ENCODE measurements around the gene HNRNPM. TPM values are rescaled to one million over a fixed set of nuclear protein-coding genes. Genes with fewer than 3 reads are reported as not detected.

HNRNPM gene
- total RNA-seq, 2 experiments from 2014 or later, result 269 to 272 TPM

- Histone ChIP-seq H3K9me3 (ENCODE audit: control insufficient read depth in 1 of 2, insufficient read depth in 1 of 2, low read length in 2 of 2) (no peaks in the 10 kb centered on the region), H3K4me3 (ENCODE audit: low read length) (no peak overlapping the region), H3K27ac (ENCODE audit: low read depth in 1 of 2, low read length in 2 of 2) (no peak overlapping the region), H3K4me1 (ENCODE audit: insufficient read depth, low read length) (peaks cover 40% of the 10 kb centered on the region), H3K27me3 (ENCODE audit: control insufficient read depth in 1 of 2, insufficient read depth in 2 of 2, low read length in 2 of 2) (no peaks in the 10 kb centered on the region), H3K36me3 (ENCODE audit: insufficient read depth, low read length) (no peaks in the 10 kb centered on the region)
- H3K27ac Mint-ChIP-seq, result no peak overlapping the region
- intact Hi-C loops (cut with DNase I, micrococcal nuclease), result no loop called here
- H3K4me1 Mint-ChIP-seq (ENCODE audit: low read depth), result peaks cover 31% of the 10 kb centered on the region
- peaks cover 12% of the 10 kb centered on the region for H3K36me3 Mint-ChIP-seq (ENCODE audit: low read depth)
- CTCF ChIA-PET, result interaction anchor here (1.0 kb wide), 1 partner anchor 77 kb away, joined by 3 read pairs; no protein-coding TSS in a partner anchor
- DNase-seq (no peak), ATAC-seq (ENCODE audit: poor library complexity) (no peak)
- no peaks in the 10 kb centered on the region for H3K27me3 Mint-ChIP-seq
- TF ChIP-seq, protein P1, sequence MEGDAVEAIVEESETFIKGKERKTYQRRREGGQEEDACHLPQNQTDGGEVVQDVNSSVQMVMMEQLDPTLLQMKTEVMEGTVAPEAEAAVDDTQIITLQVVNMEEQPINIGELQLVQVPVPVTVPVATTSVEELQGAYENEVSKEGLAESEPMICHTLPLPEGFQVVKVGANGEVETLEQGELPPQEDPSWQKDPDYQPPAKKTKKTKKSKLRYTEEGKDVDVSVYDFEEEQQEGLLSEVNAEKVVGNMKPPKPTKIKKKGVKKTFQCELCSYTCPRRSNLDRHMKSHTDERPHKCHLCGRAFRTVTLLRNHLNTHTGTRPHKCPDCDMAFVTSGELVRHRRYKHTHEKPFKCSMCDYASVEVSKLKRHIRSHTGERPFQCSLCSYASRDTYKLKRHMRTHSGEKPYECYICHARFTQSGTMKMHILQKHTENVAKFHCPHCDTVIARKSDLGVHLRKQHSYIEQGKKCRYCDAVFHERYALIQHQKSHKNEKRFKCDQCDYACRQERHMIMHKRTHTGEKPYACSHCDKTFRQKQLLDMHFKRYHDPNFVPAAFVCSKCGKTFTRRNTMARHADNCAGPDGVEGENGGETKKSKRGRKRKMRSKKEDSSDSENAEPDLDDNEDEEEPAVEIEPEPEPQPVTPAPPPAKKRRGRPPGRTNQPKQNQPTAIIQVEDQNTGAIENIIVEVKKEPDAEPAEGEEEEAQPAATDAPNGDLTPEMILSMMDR (IDR thresholded peaks at IDR 0.05), result no peak
- peak overlapping the region; percentile 66 for H3K4me3 Mint-ChIP-seq
- POLR2A ChIA-PET, result no interaction called here
- no peaks in the 10 kb centered on the region for H3K9me3 Mint-ChIP-seq
Measured at GRCh38 chr19:8504171-8504570, 59.4 kb downstream of the HNRNPM start.

GRCh38 chr19:8504919-8505318, 60.1 kb downstream of the HNRNPM start:
- peaks cover 40% of the 10 kb centered on the region for H3K4me1 ChIP-seq (ENCODE audit: insufficient read depth, low read length)
- intact Hi-C loops (cut with DNase I, micrococcal nuclease), result loop anchor here in 1 of 2 experiments (1.0 to 5.0 kb wide), 2 partner anchors 72 to 92 kb away; partner anchors contain the start of genes MARCHF2 and MYO1F
- peak overlapping the region; percentile 85 for H3K27ac Mint-ChIP-seq
- H3K27ac ChIP-seq (ENCODE audit: low read depth in 1 of 2, low read length in 2 of 2), result no peak overlapping the region
- no peaks in the 10 kb centered on the region for H3K36me3 ChIP-seq (ENCODE audit: insufficient read depth, low read length)
- H3K4me3 ChIP-seq (ENCODE audit: low read length), result no peak overlapping the region
- TF ChIP-seq, protein P1 (IDR thresholded peaks at IDR 0.05), result no peak
- no peaks in the 10 kb centered on the region for H3K27me3 Mint-ChIP-seq
- ChIA-PET CTCF (interaction anchor here (0.6 to 1.6 kb wide), 8 partner anchors 10 to 150 kb away, joined by 3 to 10 read pairs (median 3); no protein-coding TSS in a partner anchor), POLR2A (interaction anchor here (1.0 to 2.8 kb wide), 8 partner anchors 10 to 76 kb away, joined by 3 to 29 read pairs (median 10); partner anchors contain the start of gene ZNF414)
- DNase-seq (no peak), ATAC-seq (ENCODE audit: poor library complexity) (no peak)
- no peaks in the 10 kb centered on the region for H3K9me3 ChIP-seq (ENCODE audit: control insufficient read depth in 1 of 2, insufficient read depth in 1 of 2, low read length in 2 of 2)
- no peaks in the 10 kb centered on the region for H3K27me3 ChIP-seq (ENCODE audit: control insufficient read depth in 1 of 2, insufficient read depth in 2 of 2, low read length in 2 of 2)
- peak overlapping the region; percentile 69 for H3K4me3 Mint-ChIP-seq
- H3K4me1 Mint-ChIP-seq (ENCODE audit: low read depth), result peaks cover 30% of the 10 kb centered on the region
- no peaks in the 10 kb centered on the region for H3K9me3 Mint-ChIP-seq
- peaks cover 15% of the 10 kb centered on the region for H3K36me3 Mint-ChIP-seq (ENCODE audit: low read depth)

GRCh38 chr19:8505680-8506401, 61.1 kb downstream of the HNRNPM start:
- Mint-ChIP-seq H3K27ac (peak overlapping the region; percentile 85), H3K4me3 (peak overlapping the region; percentile 93), H3K27me3 (no peaks in the 10 kb centered on the region), H3K4me1 (ENCODE audit: low read depth) (peaks cover 22% of the 10 kb centered on the region), H3K36me3 (ENCODE audit: low read depth) (peaks cover 15% of the 10 kb centered on the region), H3K9me3 (no peaks in the 10 kb centered on the region)
- TF ChIP-seq, protein P1 (IDR thresholded peaks at IDR 0.05), result peak; percentile 73
- ATAC-seq (ENCODE audit: poor library complexity) (peak; percentile 77), DNase-seq (peak; percentile 47 to 86 (median 67))
- Histone ChIP-seq H3K4me1 (ENCODE audit: insufficient read depth, low read length) (peaks cover 40% of the 10 kb centered on the region), H3K27me3 (ENCODE audit: control insufficient read depth in 1 of 2, insufficient read depth in 2 of 2, low read length in 2 of 2) (no peaks in the 10 kb centered on the region), H3K36me3 (ENCODE audit: insufficient read depth, low read length) (peaks cover 3% of the 10 kb centered on the region), H3K9me3 (ENCODE audit: control insufficient read depth in 1 of 2, insufficient read depth in 1 of 2, low read length in 2 of 2) (no peaks in the 10 kb centered on the region), H3K27ac (ENCODE audit: low read depth in 1 of 2, low read length in 2 of 2) (peak overlapping the region; percentile 5 to 46), H3K4me3 (ENCODE audit: low read length) (peak overlapping the region; percentile 75)
- ChIA-PET POLR2A (interaction anchor here (0.7 to 2.8 kb wide), 12 partner anchors 9 to 321 kb away, joined by 3 to 29 read pairs (median 6); partner anchors contain the start of genes MARCHF2 and ZNF414), CTCF (interaction anchor here (0.6 to 1.6 kb wide), 16 partner anchors 11 to 151 kb away, joined by 3 to 10 read pairs (median 3); partner anchors contain the start of gene MARCHF2)
- intact Hi-C loops (cut with DNase I, micrococcal nuclease), result loop anchor here in 1 of 2 experiments (1.0 to 5.0 kb wide), 3 partner anchors 71 to 151 kb away; partner anchors contain the start of genes MARCHF2 and MYO1F

Data from CD4-positive, alpha-beta T cell (primary cell).